Hepatocyte (in vitro differentiated cells): ENCODE results near the gene TET2. TPM values are rescaled to one million over a fixed set of nuclear protein-coding genes. Genes with fewer than 3 reads are reported as not detected.

Source experiments
- DNase-seq: peaks from one replicate; pipeline ENCODE4 v3.0.0-alpha.2; 2016; ENCODE audit warnings: low spot score
- H2AFZ ChIP-seq: fragments of 200-600 bp; sonication (generic); 2 replicates; pipeline ENCODE4 v1.6.0; 2016; ENCODE audit warnings: antibody characterized with exemption, mild to moderate bottlenecking
- H3K27ac ChIP-seq: fragments of 200-600 bp; sonication (generic); 2 replicates; pipeline ENCODE4 v1.5.1; 2016; ENCODE audit warnings: mild to moderate bottlenecking
- H3K27me3 ChIP-seq: fragments of 200-600 bp; sonication (generic); 2 replicates; pipeline ENCODE4 v1.6.1; 2016
- H3K36me3 ChIP-seq: fragments of 200-600 bp; sonication (generic); replicated peaks from 2 replicates; pipeline ENCODE4 v1.5.1; 2016; ENCODE audit warnings: low read depth; ENCODE audit not compliant: insufficient read depth
- H3K4me1 ChIP-seq: fragments of 200-600 bp; sonication (generic); 2 replicates; pipeline ENCODE4 v1.5.1; 2016; ENCODE audit warnings: mild to moderate bottlenecking, moderate library complexity; ENCODE audit not compliant: insufficient read depth
- H3K4me2 ChIP-seq: fragments of 200-600 bp; sonication (generic); 2 replicates; pipeline ENCODE4 v1.6.0; 2016
- H3K4me3 ChIP-seq: fragments of 200-600 bp; sonication (generic); 2 replicates; pipeline ENCODE4 v1.5.1; 2016; ENCODE audit warnings: mild to moderate bottlenecking
- H3K79me2 ChIP-seq: fragments of 200-600 bp; sonication (generic); 2 replicates; pipeline ENCODE4 v1.6.0; 2017; ENCODE audit warnings: mild to moderate bottlenecking
- H3K9me2 ChIP-seq: fragments of 200-600 bp; sonication (generic); replicated peaks from 2 replicates; pipeline ENCODE4 v1.6.0; 2017; ENCODE audit warnings: mild to moderate bottlenecking; ENCODE audit not compliant: insufficient read depth
- H3K9me3 ChIP-seq: fragments of 200-600 bp; sonication (generic); 2 replicates; pipeline ENCODE4 v1.5.1; 2016; ENCODE audit warnings: low read depth, mild to moderate bottlenecking
- H4K20me1 ChIP-seq: fragments of 200-600 bp; sonication (generic); 2 replicates; pipeline ENCODE4 v1.6.0; 2016; ENCODE audit warnings: mild to moderate bottlenecking; ENCODE audit not compliant: insufficient read depth, poor library complexity, severe bottlenecking
- EZH2 ChIP-seq: fragments of 200-600 bp; sonication (generic); IDR thresholded peaks from 2 replicates; pipeline ENCODE4 v1.6.1; 2016; ENCODE audit warnings: antibody characterized with exemption, mild to moderate bottlenecking, borderline replicate concordance
- EZH2phosphoT487 ChIP-seq: fragments of 200-600 bp; sonication (generic); IDR thresholded peaks from one replicate; pipeline ENCODE4 v1.6.1; 2018; ENCODE audit warnings: antibody characterized with exemption, mild to moderate bottlenecking, low read depth, moderate library complexity; ENCODE audit not compliant: unreplicated experiment, severe bottlenecking
- WGBS: methylation state at CpG from one replicate; pipeline ENCODE4 v1.1.6; 2016; ENCODE audit warnings: low lambda C conversion rate; ENCODE audit errors: missing lambda C conversion rate; 5-methylcytosine and 5-hydroxymethylcytosine counted together
- polyA plus RNA-seq: library from polyadenylated mRNA; unstranded; fragments of >200 nt; fragmentation: Nextera tagmentation; extraction: Ambion mirVana; gene quantifications from 2 replicates; pipeline ENCODE4 v1.2.1, GENCODE V29; 2016
- total RNA-seq: library from RNA; depleted of rRNA; stranded (reverse); fragments of >200 nt; gene quantifications from 2 replicates; pipeline ENCODE4 v1.2.3, GENCODE V29; 2014
- TF ChIP-seq, protein P1 (sequence below): fragments of 200-600 bp; sonication (generic); IDR thresholded peaks from 2 replicates; pipeline ENCODE4 v1.5.1; 2016; ENCODE audit warnings: antibody characterized with exemption, mild to moderate bottlenecking; ENCODE audit not compliant: poor library complexity

The TET2 gene
- total RNA-seq (15.5 and 17.4 TPM in 2 replicates), polyA plus RNA-seq (3.8 and 5.5 TPM in 2 replicates)

DNA sequence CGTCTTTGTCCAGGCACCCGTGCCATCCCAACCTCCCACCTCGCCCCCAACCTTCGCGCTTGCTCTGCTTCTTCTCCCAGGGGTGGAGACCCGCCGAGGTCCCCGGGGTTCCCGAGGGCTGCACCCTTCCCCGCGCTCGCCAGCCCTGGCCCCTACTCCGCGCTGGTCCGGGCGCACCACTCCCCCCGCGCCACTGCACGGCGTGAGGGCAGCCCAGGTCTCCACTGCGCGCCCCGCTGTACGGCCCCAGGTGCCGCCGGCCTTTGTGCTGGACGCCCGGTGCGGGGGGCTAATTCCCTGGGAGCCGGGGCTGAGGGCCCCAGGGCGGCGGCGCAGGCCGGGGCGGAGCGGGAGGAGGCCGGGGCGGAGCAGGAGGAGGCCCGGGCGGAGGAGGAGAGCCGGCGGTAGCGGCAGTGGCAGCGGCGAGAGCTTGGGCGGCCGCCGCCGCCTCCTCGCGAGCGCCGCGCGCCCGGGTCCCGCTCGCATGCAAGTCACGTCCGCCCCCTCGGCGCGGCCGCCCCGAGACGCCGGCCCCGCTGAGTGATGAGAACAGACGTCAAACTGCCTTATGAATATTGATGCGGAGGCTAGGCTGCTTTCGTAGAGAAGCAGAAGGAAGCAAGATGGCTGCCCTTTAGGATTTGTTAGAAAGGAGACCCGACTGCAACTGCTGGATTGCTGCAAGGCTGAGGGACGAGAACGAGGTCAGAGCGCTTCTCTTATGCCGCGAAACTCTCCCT is at the start of gene TET2:
Gene TET2 (plus strand): TSS at position 601 of the 740 bp plus-strand sequence. CDS start 87,067 bp downstream, outside the sequence.
- Histone ChIP-seq H3K9me3 (no peaks in the 10 kb centered on the region), H4K20me1 (peaks cover 26% of the 10 kb centered on the region), H3K9me2 (no peaks in the 10 kb centered on the region), H3K4me2 (peak within 1 kb of the TSS; percentile 85), H3K4me1 (peaks cover 8% of the 10 kb centered on the region), H3K79me2 (peaks cover 45% of the 10 kb centered on the region), H3K27ac (peak within 1 kb of the TSS; percentile 94), H2AFZ (peak within 1 kb of the TSS; percentile 99), H3K36me3 (no peaks in the 10 kb centered on the region), H3K27me3 (no peaks in the 10 kb centered on the region), H3K4me3 (peak within 1 kb of the TSS; percentile 96)
- DNase-seq = peak; percentile 87
- WGBS = under 1% methylated on average over 44 of the region's 77 CpGs
- TF ChIP-seq, protein P1, sequence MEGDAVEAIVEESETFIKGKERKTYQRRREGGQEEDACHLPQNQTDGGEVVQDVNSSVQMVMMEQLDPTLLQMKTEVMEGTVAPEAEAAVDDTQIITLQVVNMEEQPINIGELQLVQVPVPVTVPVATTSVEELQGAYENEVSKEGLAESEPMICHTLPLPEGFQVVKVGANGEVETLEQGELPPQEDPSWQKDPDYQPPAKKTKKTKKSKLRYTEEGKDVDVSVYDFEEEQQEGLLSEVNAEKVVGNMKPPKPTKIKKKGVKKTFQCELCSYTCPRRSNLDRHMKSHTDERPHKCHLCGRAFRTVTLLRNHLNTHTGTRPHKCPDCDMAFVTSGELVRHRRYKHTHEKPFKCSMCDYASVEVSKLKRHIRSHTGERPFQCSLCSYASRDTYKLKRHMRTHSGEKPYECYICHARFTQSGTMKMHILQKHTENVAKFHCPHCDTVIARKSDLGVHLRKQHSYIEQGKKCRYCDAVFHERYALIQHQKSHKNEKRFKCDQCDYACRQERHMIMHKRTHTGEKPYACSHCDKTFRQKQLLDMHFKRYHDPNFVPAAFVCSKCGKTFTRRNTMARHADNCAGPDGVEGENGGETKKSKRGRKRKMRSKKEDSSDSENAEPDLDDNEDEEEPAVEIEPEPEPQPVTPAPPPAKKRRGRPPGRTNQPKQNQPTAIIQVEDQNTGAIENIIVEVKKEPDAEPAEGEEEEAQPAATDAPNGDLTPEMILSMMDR = no peak
- TF ChIP-seq EZH2 (no peak), EZH2phosphoT487 (no peak)

DNA sequence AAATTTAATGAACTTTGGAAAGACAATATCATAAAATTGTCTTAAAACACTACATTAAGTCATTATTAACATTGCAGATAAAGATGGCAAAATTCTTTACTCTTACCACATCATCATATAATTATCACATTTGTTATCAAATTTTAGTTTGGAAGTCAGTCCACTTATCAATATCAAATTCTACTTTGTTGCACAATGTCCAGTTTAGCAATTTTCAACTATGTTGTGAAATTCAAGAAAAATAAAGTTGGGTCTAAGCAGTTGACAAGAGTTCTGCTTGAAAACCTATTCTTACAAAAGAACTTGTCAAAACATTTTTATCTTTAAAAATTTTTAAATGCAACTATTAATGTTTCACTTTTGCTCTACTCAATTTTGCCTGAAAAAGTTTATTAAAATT is 44.7 kb upstream of the TET2 start:
- Histone ChIP-seq H3K27ac (no peak overlapping the region), H4K20me1 (no peaks in the 10 kb centered on the region), H3K27me3 (no peaks in the 10 kb centered on the region), H3K79me2 (no peaks in the 10 kb centered on the region), H2AFZ (no peak overlapping the region), H3K4me3 (no peak overlapping the region), H3K4me1 (no peaks in the 10 kb centered on the region), H3K4me2 (no peak overlapping the region), H3K9me3 (no peaks in the 10 kb centered on the region), H3K36me3 (no peaks in the 10 kb centered on the region), H3K9me2 (no peaks in the 10 kb centered on the region)
- no peak for DNase-seq
- TF ChIP-seq EZH2phosphoT487 (no peak), EZH2 (no peak)
- TF ChIP-seq, protein P1 = no peak

DNA sequence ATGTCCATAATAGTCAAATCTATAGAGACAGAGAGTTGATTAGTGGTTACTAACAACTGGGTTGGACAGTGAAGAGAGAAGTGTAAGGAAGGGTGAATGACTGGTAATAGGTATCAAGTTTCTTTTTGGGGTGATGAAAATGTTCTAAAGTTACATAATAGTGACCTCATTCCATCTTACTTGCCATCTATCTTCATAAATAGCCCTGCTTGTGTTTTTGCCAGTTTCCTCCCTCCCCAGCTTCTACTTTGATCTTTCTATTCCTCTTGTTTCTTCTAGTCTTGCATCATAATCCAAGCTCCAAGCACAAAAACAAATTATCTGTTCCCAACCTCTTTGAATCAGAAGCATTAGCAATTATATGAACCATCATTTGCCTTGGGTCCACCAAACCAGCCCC is 40.2 kb upstream of the TET2 start:
- H3K27me3 ChIP-seq = no peaks in the 10 kb centered on the region
- no peak overlapping the region for H2AFZ ChIP-seq
- DNase-seq = no peak
- no peaks in the 10 kb centered on the region for H3K36me3 ChIP-seq
- no peaks in the 10 kb centered on the region for H4K20me1 ChIP-seq
- no peak overlapping the region for H3K4me2 ChIP-seq
- H3K4me3 ChIP-seq = no peak overlapping the region
- TF ChIP-seq EZH2phosphoT487 (no peak), EZH2 (no peak)
- TF ChIP-seq, protein P1 = no peak
- H3K4me1 ChIP-seq = no peaks in the 10 kb centered on the region
- H3K9me3 ChIP-seq = no peaks in the 10 kb centered on the region
- no peak overlapping the region for H3K27ac ChIP-seq
- no peaks in the 10 kb centered on the region for H3K79me2 ChIP-seq
- no peaks in the 10 kb centered on the region for H3K9me2 ChIP-seq
